ENCODE results near the gene DNAH10. TPM values are rescaled to one million over a fixed set of nuclear protein-coding genes. Genes with fewer than 3 reads are reported as not detected.

Gene DNAH10
- total and polyA plus RNA-seq, 4 donors, result 0.03 to 1.0 TPM; not detected in 2

GRCh38 chr12:123734268-123734667 lies 27.8 kb upstream of the DNAH10 start:
- peaks cover 8 to 11% of the 10 kb centered on the region in 2 donors for H3K36me3 ChIP-seq (ENCODE audit: control insufficient read depth in 1 of 2, insufficient read depth in 2 of 2, low read length in 1 of 2)
- no peaks in the 10 kb centered on the region for H3K9me3 ChIP-seq (ENCODE audit: control insufficient read depth, low read length)
- 86% methylated on average over 5 of the region's 5 CpGs for WGBS, 2 donors
- H3K4me3 ChIP-seq (ENCODE audit: low read length in 2 of 2), result no peak overlapping the region
- intact Hi-C loops (cut with DNase I), result no loop called here
- H3K27ac ChIP-seq (ENCODE audit: low read depth in 1 of 2, low read length in 2 of 2), result no peak overlapping the region
- ATAC-seq (ENCODE audit: low FRiP score) (no peak), DNase-seq (no peak)
- no peaks in the 10 kb centered on the region for H3K4me1 ChIP-seq (ENCODE audit: control insufficient read depth in 1 of 2, insufficient read depth in 2 of 2, low read length in 2 of 2)
- no peaks in the 10 kb centered on the region for H3K27me3 ChIP-seq (ENCODE audit: control insufficient read depth in 1 of 2, insufficient read depth in 2 of 2, low read length in 1 of 2)

GRCh38 chr12:123741937-123742572 lies 20.0 kb upstream of the DNAH10 start:
- 88 to 89% methylated on average over 14 of the region's 14 CpGs for WGBS, 2 donors
- Histone ChIP-seq H3K27ac (ENCODE audit: low read depth in 1 of 2, low read length in 2 of 2) (no peak overlapping the region), H3K9me3 (ENCODE audit: control insufficient read depth, low read length) (no peaks in the 10 kb centered on the region), H3K4me3 (ENCODE audit: low read length in 2 of 2) (no peak overlapping the region), H3K27me3 (ENCODE audit: control insufficient read depth in 1 of 2, insufficient read depth in 2 of 2, low read length in 1 of 2) (no peaks in the 10 kb centered on the region), H3K36me3 (ENCODE audit: control insufficient read depth in 1 of 2, insufficient read depth in 2 of 2, low read length in 1 of 2) (peaks cover 0 to 8% of the 10 kb centered on the region in 2 donors), H3K4me1 (ENCODE audit: control insufficient read depth in 1 of 2, insufficient read depth in 2 of 2, low read length in 2 of 2) (no peaks in the 10 kb centered on the region)
- DNase-seq (no peak), ATAC-seq (ENCODE audit: low FRiP score) (no peak)
- intact Hi-C loops (cut with DNase I), result no loop called here

- DNase-seq (peak in 1 of 2 donors; percentile 58), ATAC-seq (ENCODE audit: low FRiP score) (no peak)
- Histone ChIP-seq H3K4me1 (ENCODE audit: control insufficient read depth in 1 of 2, insufficient read depth in 2 of 2, low read length in 2 of 2) (no peaks in the 10 kb centered on the region), H3K9me3 (ENCODE audit: control insufficient read depth, low read length) (no peaks in the 10 kb centered on the region), H3K27me3 (ENCODE audit: control insufficient read depth in 1 of 2, insufficient read depth in 2 of 2, low read length in 1 of 2) (no peaks in the 10 kb centered on the region), H3K27ac (ENCODE audit: low read depth in 1 of 2, low read length in 2 of 2) (no peak overlapping the region), H3K36me3 (ENCODE audit: control insufficient read depth in 1 of 2, insufficient read depth in 2 of 2, low read length in 1 of 2) (peaks cover 0 to 8% of the 10 kb centered on the region in 2 donors), H3K4me3 (ENCODE audit: low read length in 2 of 2) (no peak overlapping the region)
- WGBS, 2 donors, result 85 to 87% methylated on average over 10 of the region's 10 CpGs
- intact Hi-C loops (cut with DNase I), result no loop called here
Measured at GRCh38 chr12:123743002-123743401, 19.1 kb upstream of the DNAH10 start.

- DNase-seq (no peak), ATAC-seq (ENCODE audit: low FRiP score) (no peak)
- WGBS, 2 donors, result 76 to 77% methylated on average over 12 of the region's 12 CpGs
- Histone ChIP-seq H3K27ac (ENCODE audit: low read depth in 1 of 2, low read length in 2 of 2) (no peak overlapping the region), H3K9me3 (ENCODE audit: control insufficient read depth, low read length) (no peaks in the 10 kb centered on the region), H3K36me3 (ENCODE audit: control insufficient read depth in 1 of 2, insufficient read depth in 2 of 2, low read length in 1 of 2) (peaks cover 0 to 11% of the 10 kb centered on the region in 2 donors), H3K4me1 (ENCODE audit: control insufficient read depth in 1 of 2, insufficient read depth in 2 of 2, low read length in 2 of 2) (no peaks in the 10 kb centered on the region), H3K27me3 (ENCODE audit: control insufficient read depth in 1 of 2, insufficient read depth in 2 of 2, low read length in 1 of 2) (no peaks in the 10 kb centered on the region), H3K4me3 (ENCODE audit: low read length in 2 of 2) (no peak overlapping the region)
- intact Hi-C loops (cut with DNase I), result no loop called here
Measured at GRCh38 chr12:123744836-123745235, 17.3 kb upstream of the DNAH10 start.

- 83% methylated on average over 5 of the region's 5 CpGs for WGBS, 2 donors
- Histone ChIP-seq H3K4me1 (ENCODE audit: control insufficient read depth in 1 of 2, insufficient read depth in 2 of 2, low read length in 2 of 2) (no peaks in the 10 kb centered on the region), H3K27ac (ENCODE audit: low read depth in 1 of 2, low read length in 2 of 2) (no peak overlapping the region), H3K9me3 (ENCODE audit: control insufficient read depth, low read length) (no peaks in the 10 kb centered on the region), H3K27me3 (ENCODE audit: control insufficient read depth in 1 of 2, insufficient read depth in 2 of 2, low read length in 1 of 2) (no peaks in the 10 kb centered on the region), H3K36me3 (ENCODE audit: control insufficient read depth in 1 of 2, insufficient read depth in 2 of 2, low read length in 1 of 2) (peaks cover 0 to 10% of the 10 kb centered on the region in 2 donors), H3K4me3 (ENCODE audit: low read length in 2 of 2) (no peak overlapping the region)
- no peak for DNase-seq
- ATAC-seq (ENCODE audit: low FRiP score), result no peak
- intact Hi-C loops (cut with DNase I), result no loop called here
Measured at GRCh38 chr12:123747309-123747708, 14.8 kb upstream of the DNAH10 start.

- intact Hi-C loops (cut with DNase I), result no loop called here
- Histone ChIP-seq H3K4me3 (ENCODE audit: low read length in 2 of 2) (no peak overlapping the region), H3K27me3 (ENCODE audit: control insufficient read depth in 1 of 2, insufficient read depth in 2 of 2, low read length in 1 of 2) (no peaks in the 10 kb centered on the region), H3K27ac (ENCODE audit: low read depth in 1 of 2, low read length in 2 of 2) (no peak overlapping the region), H3K4me1 (ENCODE audit: control insufficient read depth in 1 of 2, insufficient read depth in 2 of 2, low read length in 2 of 2) (no peaks in the 10 kb centered on the region), H3K9me3 (ENCODE audit: control insufficient read depth, low read length) (no peaks in the 10 kb centered on the region), H3K36me3 (ENCODE audit: control insufficient read depth in 1 of 2, insufficient read depth in 2 of 2, low read length in 1 of 2) (peaks cover 0 to 10% of the 10 kb centered on the region in 2 donors)
- WGBS, 2 donors, result 89 to 92% methylated on average over 6 of the region's 6 CpGs
- no peak for ATAC-seq (ENCODE audit: low FRiP score)
- DNase-seq, result no peak
Measured at GRCh38 chr12:123748161-123748560, 13.9 kb upstream of the DNAH10 start.

- 80 to 86% methylated on average over 4 of the region's 4 CpGs for WGBS, 2 donors
- Histone ChIP-seq H3K4me3 (ENCODE audit: low read length in 2 of 2) (no peak overlapping the region), H3K4me1 (ENCODE audit: control insufficient read depth in 1 of 2, insufficient read depth in 2 of 2, low read length in 2 of 2) (no peaks in the 10 kb centered on the region), H3K27me3 (ENCODE audit: control insufficient read depth in 1 of 2, insufficient read depth in 2 of 2, low read length in 1 of 2) (no peaks in the 10 kb centered on the region), H3K9me3 (ENCODE audit: control insufficient read depth, low read length) (no peaks in the 10 kb centered on the region), H3K27ac (ENCODE audit: low read depth in 1 of 2, low read length in 2 of 2) (no peak overlapping the region), H3K36me3 (ENCODE audit: control insufficient read depth in 1 of 2, insufficient read depth in 2 of 2, low read length in 1 of 2) (peaks cover 0 to 10% of the 10 kb centered on the region in 2 donors)
- DNase-seq (no peak), ATAC-seq (ENCODE audit: low FRiP score) (no peak)
- intact Hi-C loops (cut with DNase I), result no loop called here
Measured at GRCh38 chr12:123748661-123749060, 13.4 kb upstream of the DNAH10 start.

GRCh38 chr12:123749355-123749754 lies 12.7 kb upstream of the DNAH10 start:
- intact Hi-C loops (cut with DNase I), result no loop called here
- H3K9me3 ChIP-seq (ENCODE audit: control insufficient read depth, low read length), result no peaks in the 10 kb centered on the region
- ATAC-seq (ENCODE audit: low FRiP score) (no peak), DNase-seq (no peak)
- no peaks in the 10 kb centered on the region for H3K4me1 ChIP-seq (ENCODE audit: control insufficient read depth in 1 of 2, insufficient read depth in 2 of 2, low read length in 2 of 2)
- H3K27me3 ChIP-seq (ENCODE audit: control insufficient read depth in 1 of 2, insufficient read depth in 2 of 2, low read length in 1 of 2), result no peaks in the 10 kb centered on the region
- H3K4me3 ChIP-seq (ENCODE audit: low read length in 2 of 2), result no peak overlapping the region
- 95 to 97% methylated on average over 10 of the region's 10 CpGs for WGBS, 2 donors
- no peak overlapping the region for H3K27ac ChIP-seq (ENCODE audit: low read depth in 1 of 2, low read length in 2 of 2)
- H3K36me3 ChIP-seq (ENCODE audit: control insufficient read depth in 1 of 2, insufficient read depth in 2 of 2, low read length in 1 of 2), result peaks cover 0 to 10% of the 10 kb centered on the region in 2 donors

- no peaks in the 10 kb centered on the region for H3K9me3 ChIP-seq (ENCODE audit: control insufficient read depth, low read length)
- 93% methylated on average over 8 of the region's 8 CpGs for WGBS, 2 donors
- DNase-seq, result no peak
- ATAC-seq (ENCODE audit: low FRiP score), result no peak
- no peaks in the 10 kb centered on the region for H3K4me1 ChIP-seq (ENCODE audit: control insufficient read depth in 1 of 2, insufficient read depth in 2 of 2, low read length in 2 of 2)
- H3K4me3 ChIP-seq (ENCODE audit: low read length in 2 of 2), result no peak overlapping the region
- peaks cover 0 to 10% of the 10 kb centered on the region in 2 donors for H3K36me3 ChIP-seq (ENCODE audit: control insufficient read depth in 1 of 2, insufficient read depth in 2 of 2, low read length in 1 of 2)
- intact Hi-C loops (cut with DNase I), result no loop called here
- no peaks in the 10 kb centered on the region for H3K27me3 ChIP-seq (ENCODE audit: control insufficient read depth in 1 of 2, insufficient read depth in 2 of 2, low read length in 1 of 2)
- H3K27ac ChIP-seq (ENCODE audit: low read depth in 1 of 2, low read length in 2 of 2), result no peak overlapping the region
Measured at GRCh38 chr12:123750159-123750656, 11.9 kb upstream of the DNAH10 start.

Measured in aorta (tissue), 5 donors.